Upper lobe of right lung (tissue), 1 donor: ENCODE data around the gene CCNQ. TPM values are rescaled to one million over a fixed set of nuclear protein-coding genes. Genes with fewer than 3 reads are reported as not detected.
A peak's percentile ranks its signal among the peaks of the same experiment; 100 is the strongest.

Experiments
- ATAC-seq: fragments of 200-7000 bp; cut with Tn5 transposase; one replicate; pipeline ENCODE4 v1.9.1; 2020; ENCODE audit warnings: mild to moderate bottlenecking, moderate library complexity
- DNase-seq: peaks from one replicate; pipeline ENCODE4 v3.0.0-alpha.2; 2020
- H3K27ac ChIP-seq: fragments of 200-600 bp; one replicate; pipeline ENCODE4 v1.8.0; 2022
- H3K27me3 ChIP-seq: fragments of 200-600 bp; one replicate; pipeline ENCODE4 v1.8.0; 2022; ENCODE audit warnings: mild to moderate bottlenecking
- H3K36me3 ChIP-seq: fragments of 200-600 bp; one replicate; pipeline ENCODE4 v1.8.0; 2022
- H3K4me1 ChIP-seq: fragments of 200-600 bp; one replicate; pipeline ENCODE4 v1.8.0; 2022
- H3K4me3 ChIP-seq: fragments of 200-600 bp; one replicate; pipeline ENCODE4 v1.8.0; 2022; ENCODE audit warnings: mild to moderate bottlenecking
- H3K9me3 ChIP-seq: fragments of 200-600 bp; one replicate; pipeline ENCODE4 v1.8.0; 2022
- CTCF ChIP-seq: fragments of 200-600 bp; IDR thresholded peaks from one replicate; pipeline ENCODE4 v1.8.0; 2022; ENCODE audit warnings: antibody characterized with exemption
- intact Hi-C: fragments of 100-400 bp; cut with DNase I; formaldehyde crosslinking; loops from one replicate; pipeline ENCODE4 v1.11.0; 2022
- total RNA-seq: library from RNA; stranded (reverse); fragmentation: NEBNext Ultra II Directional; extraction: Animal tissue kit (Norgen Biotek cat#: 25700); gene quantifications from one replicate; pipeline ENCODE4 v1.2.1, GENCODE V29; 2021
- donor health status: DM: no; HTN: yes; CAD: no; lungs with severe emphysema.

CCNQ gene
- total RNA-seq, 1 donor from 2014 or later = 18.9 TPM

GRCh38 chrX:153637121-153638040 is 38.4 kb upstream of the CCNQ start:
- intact Hi-C loops = no loop called here
- no peak for DNase-seq
- peaks cover 14% of the 10 kb centered on the region for H3K27me3 ChIP-seq

GRCh38 chrX:153636716-153637115 is 37.8 kb upstream of the CCNQ start:
- no peak for TF ChIP-seq CTCF
- DNase-seq (no peak), ATAC-seq (no peak)
- Histone ChIP-seq H3K9me3 (no peaks in the 10 kb centered on the region), H3K27ac (no peak overlapping the region), H3K4me1 (no peaks in the 10 kb centered on the region), H3K4me3 (no peak overlapping the region), H3K36me3 (no peaks in the 10 kb centered on the region), H3K27me3 (peaks cover 9% of the 10 kb centered on the region)
- intact Hi-C loops = no loop called here

More at GRCh38 chrX:153637121-153638040, 38.4 kb upstream of the CCNQ start:
- no peak overlapping the region for H3K27ac ChIP-seq
- no peak overlapping the region for H3K4me3 ChIP-seq
- H3K9me3 ChIP-seq = no peaks in the 10 kb centered on the region
- no peak for ATAC-seq
- no peaks in the 10 kb centered on the region for H3K36me3 ChIP-seq
- TF ChIP-seq CTCF = no peak
- no peaks in the 10 kb centered on the region for H3K4me1 ChIP-seq

- intact Hi-C loops = no loop called here
- peak; percentile 56 for DNase-seq
- Histone ChIP-seq H3K9me3 (no peaks in the 10 kb centered on the region), H3K27me3 (peaks cover 2% of the 10 kb centered on the region), H3K4me3 (no peak overlapping the region), H3K27ac (no peak overlapping the region), H3K4me1 (no peaks in the 10 kb centered on the region), H3K36me3 (no peaks in the 10 kb centered on the region)
- TF ChIP-seq CTCF = peak; percentile 13
- peak; percentile 54 for ATAC-seq
Measured at GRCh38 chrX:153635788-153636668, 37.1 kb upstream of the CCNQ start.

- no peak for DNase-seq
- H3K27me3 ChIP-seq = no peaks in the 10 kb centered on the region
- H3K27ac ChIP-seq = no peak overlapping the region
- no peak for TF ChIP-seq CTCF
- ATAC-seq = no peak
- H3K36me3 ChIP-seq = no peaks in the 10 kb centered on the region
- intact Hi-C loops = no loop called here
- H3K4me3 ChIP-seq = no peak overlapping the region
- H3K9me3 ChIP-seq = no peaks in the 10 kb centered on the region
- no peaks in the 10 kb centered on the region for H3K4me1 ChIP-seq
Measured at GRCh38 chrX:153635388-153635787, 36.4 kb upstream of the CCNQ start.

GRCh38 chrX:153634832-153635231 is 35.9 kb upstream of the CCNQ start:
- intact Hi-C loops = no loop called here
- DNase-seq (no peak), ATAC-seq (no peak)
- H3K27ac ChIP-seq = no peak overlapping the region
- H3K36me3 ChIP-seq = no peaks in the 10 kb centered on the region
- TF ChIP-seq CTCF = no peak
- no peaks in the 10 kb centered on the region for H3K27me3 ChIP-seq
- no peaks in the 10 kb centered on the region for H3K4me1 ChIP-seq
- no peak overlapping the region for H3K4me3 ChIP-seq
- no peaks in the 10 kb centered on the region for H3K9me3 ChIP-seq
